Breast epithelium (tissue), 3 donors: ENCODE results near the gene CDH13.

ENCODE experiments used
- POLR2A ChIP-seq: fragments of 450-650 bp; IDR thresholded peaks from one replicate; pipeline ENCODE4 v1.6.1; 2016; ENCODE audit warnings: antibody characterized with exemption, mild to moderate bottlenecking, moderate library complexity
- POLR2AphosphoS5 ChIP-seq, 3 donors: sonication (generic); formaldehyde crosslinking; IDR thresholded peaks; one replicate each; pipeline ENCODE4 v1.6.1; 2017; ENCODE audit warnings: antibody characterized with exemption in 3 of 3
- TF ChIP-seq, protein P1 (sequence below), 3 donors: fragments of 450-650 bp; IDR thresholded peaks; one replicate each; pipeline ENCODE4 v1.5.1; 2016 to 2017; ENCODE audit warnings: antibody characterized with exemption in 3 of 3, mild to moderate bottlenecking in 3 of 3, moderate library complexity in 3 of 3

DNA sequence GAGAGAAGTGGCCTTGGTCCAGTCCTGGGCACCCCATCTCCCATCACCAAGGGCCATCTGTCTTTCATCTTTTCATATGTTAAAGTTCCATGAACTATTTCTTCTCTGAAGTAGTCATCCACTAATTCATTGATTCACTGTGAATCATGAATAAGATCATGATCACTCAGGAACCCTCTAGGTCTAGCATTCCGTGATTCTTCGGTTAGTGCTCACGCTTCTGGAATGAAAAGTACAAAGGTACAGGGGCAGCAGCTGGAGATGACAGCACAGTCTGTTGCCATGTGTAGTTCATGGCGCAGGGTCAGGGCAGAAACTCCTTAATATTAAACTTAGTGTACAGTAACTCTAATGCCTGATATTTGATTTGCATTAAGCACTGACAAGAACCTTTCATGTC is 127.1 kb downstream of the CDH13 start:
- no peak for TF ChIP-seq POLR2A
- TF ChIP-seq, protein P1, sequence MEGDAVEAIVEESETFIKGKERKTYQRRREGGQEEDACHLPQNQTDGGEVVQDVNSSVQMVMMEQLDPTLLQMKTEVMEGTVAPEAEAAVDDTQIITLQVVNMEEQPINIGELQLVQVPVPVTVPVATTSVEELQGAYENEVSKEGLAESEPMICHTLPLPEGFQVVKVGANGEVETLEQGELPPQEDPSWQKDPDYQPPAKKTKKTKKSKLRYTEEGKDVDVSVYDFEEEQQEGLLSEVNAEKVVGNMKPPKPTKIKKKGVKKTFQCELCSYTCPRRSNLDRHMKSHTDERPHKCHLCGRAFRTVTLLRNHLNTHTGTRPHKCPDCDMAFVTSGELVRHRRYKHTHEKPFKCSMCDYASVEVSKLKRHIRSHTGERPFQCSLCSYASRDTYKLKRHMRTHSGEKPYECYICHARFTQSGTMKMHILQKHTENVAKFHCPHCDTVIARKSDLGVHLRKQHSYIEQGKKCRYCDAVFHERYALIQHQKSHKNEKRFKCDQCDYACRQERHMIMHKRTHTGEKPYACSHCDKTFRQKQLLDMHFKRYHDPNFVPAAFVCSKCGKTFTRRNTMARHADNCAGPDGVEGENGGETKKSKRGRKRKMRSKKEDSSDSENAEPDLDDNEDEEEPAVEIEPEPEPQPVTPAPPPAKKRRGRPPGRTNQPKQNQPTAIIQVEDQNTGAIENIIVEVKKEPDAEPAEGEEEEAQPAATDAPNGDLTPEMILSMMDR (IDR thresholded peaks at IDR 0.05) = no peak
- TF ChIP-seq POLR2AphosphoS5 (IDR thresholded peaks at IDR 0.05) = no peak
